GM10266 (cell line): ENCODE measurements around the gene CPM.
A peak's percentile ranks its signal among the peaks of the same experiment; 100 is the strongest.

Experiments used
- DNase-seq: peaks from one replicate; pipeline ENCODE4 v3.0.0; 2012; ENCODE audit errors: extremely low spot score
- CTCF ChIP-seq: IDR thresholded peaks from 2 replicates; pipeline ENCODE4 v1.5.1; 2012; ENCODE audit warnings: mild to moderate bottlenecking, low read depth; ENCODE audit not compliant: control insufficient read depth, insufficient read depth; ENCODE audit errors: missing control alignments

Gene CPM

GRCh38 chr12:68932961-68933893, at the start of gene CPM:
Gene CPM (minus strand): TSS chr12:68933171. CDS start chr12:68932837, 334 bp downstream.
- TF ChIP-seq CTCF: no peak
- DNase-seq: peak; percentile 84

DNA sequence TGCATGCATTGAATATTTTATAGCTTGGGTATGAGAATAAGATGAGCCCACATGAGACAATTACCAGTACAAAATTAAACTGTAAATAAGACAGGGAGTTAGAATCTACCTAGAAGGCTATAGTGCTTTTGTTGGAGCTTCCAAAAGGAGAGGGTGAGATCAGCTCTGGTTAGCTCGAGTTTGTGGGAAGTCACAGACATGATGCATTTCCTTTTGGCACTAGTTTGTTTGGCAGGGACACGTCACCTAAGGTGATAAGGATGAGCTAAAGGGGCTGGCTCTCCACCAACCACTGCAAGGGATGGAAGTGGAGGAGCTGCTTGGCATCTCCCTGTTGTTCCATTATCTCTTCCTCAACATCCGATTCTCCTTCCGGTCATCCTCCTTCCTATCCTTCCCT, 48.5 kb upstream of the CPM start:
- no peak for TF ChIP-seq CTCF
- no peak for DNase-seq

DNA sequence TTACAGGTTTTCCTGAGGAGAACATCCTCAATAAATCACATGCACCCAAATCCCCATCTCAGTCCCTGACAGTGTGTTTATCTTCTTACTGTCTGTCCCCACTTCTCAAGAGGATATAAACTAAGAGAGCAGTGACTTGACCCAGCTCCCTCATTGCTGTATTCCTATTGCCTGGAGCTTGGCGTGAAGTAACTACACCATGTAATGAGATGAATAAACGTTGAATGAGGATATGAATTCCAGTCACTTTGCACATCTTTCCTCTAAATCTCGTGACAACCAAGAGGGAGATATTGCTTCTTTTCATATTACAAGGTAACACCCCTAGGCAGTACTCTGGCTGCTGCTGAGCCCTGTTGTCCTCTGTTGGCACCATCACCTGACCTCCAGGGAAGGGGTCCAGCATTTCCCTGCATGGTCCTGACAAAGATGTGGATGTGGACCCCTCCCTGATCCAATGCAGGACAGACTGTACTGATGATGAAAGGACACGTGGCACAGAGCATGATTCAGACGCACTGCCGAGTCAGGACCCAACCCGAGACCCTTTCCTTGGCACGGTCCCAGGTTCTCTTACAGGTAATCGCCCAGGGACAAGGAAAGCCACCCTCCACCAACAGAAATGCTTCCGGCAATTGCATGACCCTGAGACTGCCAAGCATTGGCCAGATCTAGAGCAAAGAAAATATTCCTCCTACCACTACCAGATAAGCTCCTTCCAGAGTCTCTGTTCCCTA, 47.7 kb upstream of the CPM start:
- DNase-seq: no peak
- no peak for TF ChIP-seq CTCF

- DNase-seq: no peak
Measured at GRCh38 chr12:68978678-68979077, 45.7 kb upstream of the CPM start.

GRCh38 chr12:68977909-68978610, 45.1 kb upstream of the CPM start:
- DNase-seq: no peak

More at GRCh38 chr12:68978678-68979077, 45.7 kb upstream of the CPM start:
- TF ChIP-seq CTCF: no peak

DNA sequence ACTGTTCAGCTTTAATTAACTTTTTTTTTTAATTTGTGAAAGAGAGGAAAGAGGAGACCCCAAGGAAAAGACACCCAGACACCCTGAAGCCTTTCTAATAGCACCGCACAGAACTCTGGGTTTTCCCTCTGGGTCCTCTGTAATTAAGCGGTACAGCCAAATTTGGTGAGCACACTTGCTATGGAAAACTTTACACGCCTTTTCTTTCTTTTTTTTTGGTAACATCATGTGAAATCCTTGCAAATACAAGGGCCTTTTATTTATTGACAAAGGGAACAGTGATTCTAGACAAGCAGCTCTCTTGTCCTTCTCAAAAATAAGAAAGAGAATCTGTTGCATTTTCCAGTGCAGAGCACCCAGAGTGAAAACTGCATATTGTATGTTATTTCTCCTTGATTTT, 44.4 kb upstream of the CPM start:
- DNase-seq: no peak
- no peak for TF ChIP-seq CTCF

More at GRCh38 chr12:68977909-68978610, 45.1 kb upstream of the CPM start:
- no peak for TF ChIP-seq CTCF
